ENCODE data around the gene EID2B. TPM values are rescaled to one million over a fixed set of nuclear protein-coding genes. Genes with fewer than 3 reads are reported as not detected.

The EID2B gene
- total RNA-seq, 1 experiment from 2014 or later = 3.5 TPM

GRCh38 chr19:39550197-39550596 lies 17.5 kb upstream of the EID2B start:
- Histone ChIP-seq H3K27me3 (ENCODE audit: low read length) (no peaks in the 10 kb centered on the region), H4K20me1 (ENCODE audit: low read length) (no peaks in the 10 kb centered on the region), H3K9me2 (replicated peaks; ENCODE audit: low read length) (no peaks in the 10 kb centered on the region), H3F3A (ENCODE audit: low read length, unreplicated experiment) (no peaks in the 10 kb centered on the region), H2AFZ (ENCODE audit: low read length) (no peak overlapping the region), H3K4me1 (ENCODE audit: insufficient read depth, low read length) (no peaks in the 10 kb centered on the region), H3K9me3 (ENCODE audit: low read length) (no peaks in the 10 kb centered on the region), H3K4me2 (ENCODE audit: low read length) (no peak overlapping the region), H3K36me3 (ENCODE audit: low read depth, low read length) (no peaks in the 10 kb centered on the region), H3K79me2 (ENCODE audit: low read length) (no peaks in the 10 kb centered on the region), H3K9ac (ENCODE audit: low read length) (no peak overlapping the region), H3K4me3 (ENCODE audit: low read length) (no peak overlapping the region), H3K27ac (ENCODE audit: low read length) (no peak overlapping the region)
- no peak for ATAC-seq
- CTCF ChIA-PET = interaction anchor here (0.8 kb wide), 1 partner anchor 1318 kb away, joined by 9 read pairs; no protein-coding TSS in a partner anchor
- BruUV-seq (replicated peaks) = no TSS peak
- TF ChIP-seq EZH2phosphoT487 (IDR thresholded peaks at IDR 0.05; ENCODE audit: borderline replicate concordance, low read length) (no peak), EZH2 (IDR thresholded peaks at IDR 0.05; ENCODE audit: low read length, unreplicated experiment) (no peak), CTCF (conservative IDR thresholded peaks at IDR 0.05; ENCODE audit: low read depth, low read length) (no peak)
- POLR2A ChIA-PET (ENCODE audit: unreplicated experiment) = no interaction called here
- no peak for DNase-seq
- intact Hi-C loops (cut with micrococcal nuclease) = no loop called here

- H3K4me3 ChIP-seq (ENCODE audit: low read length) = no peak overlapping the region
- TF ChIP-seq CTCF (conservative IDR thresholded peaks at IDR 0.05; ENCODE audit: low read depth, low read length) = no peak
- no peak for TF ChIP-seq EZH2 (IDR thresholded peaks at IDR 0.05; ENCODE audit: low read length, unreplicated experiment)
- TF ChIP-seq EZH2phosphoT487 (IDR thresholded peaks at IDR 0.05; ENCODE audit: borderline replicate concordance, low read length) = no peak
- H3K4me1 ChIP-seq (ENCODE audit: insufficient read depth, low read length) = no peaks in the 10 kb centered on the region
- ChIA-PET CTCF (no interaction called here), POLR2A (ENCODE audit: unreplicated experiment) (no interaction called here)
- DNase-seq (peak; percentile 14), ATAC-seq (no peak)
- no peaks in the 10 kb centered on the region for H3K79me2 ChIP-seq (ENCODE audit: low read length)
- no peaks in the 10 kb centered on the region for H3K9me3 ChIP-seq (ENCODE audit: low read length)
- no peaks in the 10 kb centered on the region for H3F3A ChIP-seq (ENCODE audit: low read length, unreplicated experiment)
- no peaks in the 10 kb centered on the region for H4K20me1 ChIP-seq (ENCODE audit: low read length)
- no TSS peak for BruUV-seq (replicated peaks)
- H3K4me2 ChIP-seq (ENCODE audit: low read length) = no peak overlapping the region
- H3K9ac ChIP-seq (ENCODE audit: low read length) = no peak overlapping the region
- H3K27me3 ChIP-seq (ENCODE audit: low read length) = no peaks in the 10 kb centered on the region
- no peaks in the 10 kb centered on the region for H3K36me3 ChIP-seq (ENCODE audit: low read depth, low read length)
- no peak overlapping the region for H2AFZ ChIP-seq (ENCODE audit: low read length)
- intact Hi-C loops (cut with micrococcal nuclease) = no loop called here
- H3K9me2 ChIP-seq (replicated peaks; ENCODE audit: low read length) = no peaks in the 10 kb centered on the region
- no peak overlapping the region for H3K27ac ChIP-seq (ENCODE audit: low read length)
Measured at GRCh38 chr19:39546599-39546998, 13.9 kb upstream of the EID2B start.

- no peak for ATAC-seq
- Histone ChIP-seq H3K4me1 (ENCODE audit: insufficient read depth, low read length) (peaks cover 6% of the 10 kb centered on the region; the same call in 1 of the 2 replicates), H3K4me2 (ENCODE audit: low read length) (no peak overlapping the region), H2AFZ (ENCODE audit: low read length) (no peak overlapping the region), H3K27ac (ENCODE audit: low read length) (no peak overlapping the region), H3K9me3 (ENCODE audit: low read length) (no peaks in the 10 kb centered on the region), H3K9ac (ENCODE audit: low read length) (no peak overlapping the region), H3K27me3 (ENCODE audit: low read length) (no peaks in the 10 kb centered on the region), H3K36me3 (ENCODE audit: low read depth, low read length) (no peaks in the 10 kb centered on the region), H3K4me3 (ENCODE audit: low read length) (no peak overlapping the region), H4K20me1 (ENCODE audit: low read length) (no peaks in the 10 kb centered on the region), H3K79me2 (ENCODE audit: low read length) (no peaks in the 10 kb centered on the region), H3F3A (ENCODE audit: low read length, unreplicated experiment) (no peaks in the 10 kb centered on the region), H3K9me2 (replicated peaks; ENCODE audit: low read length) (no peaks in the 10 kb centered on the region)
- ChIA-PET CTCF (no interaction called here), POLR2A (ENCODE audit: unreplicated experiment) (no interaction called here)
- no TSS peak for BruUV-seq (replicated peaks)
- intact Hi-C loops (cut with micrococcal nuclease) = no loop called here
- DNase-seq = no peak
- TF ChIP-seq EZH2phosphoT487 (IDR thresholded peaks at IDR 0.05; ENCODE audit: borderline replicate concordance, low read length) (no peak), CTCF (conservative IDR thresholded peaks at IDR 0.05; ENCODE audit: low read depth, low read length) (no peak), EZH2 (IDR thresholded peaks at IDR 0.05; ENCODE audit: low read length, unreplicated experiment) (no peak)
Measured at GRCh38 chr19:39544911-39545310, 12.3 kb upstream of the EID2B start.
